WTC11 (cell line): ENCODE results near the gene FUT6.

Source experiments
- FOXJ3 ChIP-seq: sonication (generic); formaldehyde crosslinking; IDR thresholded peaks from 2 replicates; pipeline ENCODE4 v1.9.0; 2021; ENCODE audit warnings: missing genetic modification reagents, mild to moderate bottlenecking, borderline replicate concordance
- FOXK1 ChIP-seq: sonication (generic); formaldehyde crosslinking; IDR thresholded peaks from 2 replicates; pipeline ENCODE4 v1.8.0; 2022; ENCODE audit warnings: mild to moderate bottlenecking, moderate library complexity, missing genetic modification reagents
- IRF2 ChIP-seq: sonication (generic); formaldehyde crosslinking; IDR thresholded peaks from 2 replicates; pipeline ENCODE4 v1.8.0; 2022; ENCODE audit warnings: low read depth, missing genetic modification reagents, borderline replicate concordance
- NR3C1 ChIP-seq: sonication (generic); formaldehyde crosslinking; conservative IDR thresholded peaks from 2 replicates; pipeline ENCODE4 v1.8.1; 2023; ENCODE audit warnings: low read depth, mild to moderate bottlenecking, missing genetic modification reagents
- ZNF263 ChIP-seq: sonication (generic); formaldehyde crosslinking; IDR thresholded peaks from 2 replicates; pipeline ENCODE4 v1.8.1; 2022; ENCODE audit warnings: low read depth, mild to moderate bottlenecking, moderate library complexity, missing genetic modification reagents
- TF ChIP-seq, protein P1 (sequence below): fragments of 200-600 bp; IDR thresholded peaks from 2 replicates; pipeline ENCODE4 v1.8.0; 2022; ENCODE audit warnings: antibody characterized with exemption
- TF ChIP-seq, protein P2 (sequence below): fragments of 250-450 bp; sonication (Bioruptor Pico); IDR thresholded peaks from 2 replicates; pipeline ENCODE4 v2.1.2; 2022; ENCODE audit warnings: mild to moderate bottlenecking, moderate library complexity

DNA sequence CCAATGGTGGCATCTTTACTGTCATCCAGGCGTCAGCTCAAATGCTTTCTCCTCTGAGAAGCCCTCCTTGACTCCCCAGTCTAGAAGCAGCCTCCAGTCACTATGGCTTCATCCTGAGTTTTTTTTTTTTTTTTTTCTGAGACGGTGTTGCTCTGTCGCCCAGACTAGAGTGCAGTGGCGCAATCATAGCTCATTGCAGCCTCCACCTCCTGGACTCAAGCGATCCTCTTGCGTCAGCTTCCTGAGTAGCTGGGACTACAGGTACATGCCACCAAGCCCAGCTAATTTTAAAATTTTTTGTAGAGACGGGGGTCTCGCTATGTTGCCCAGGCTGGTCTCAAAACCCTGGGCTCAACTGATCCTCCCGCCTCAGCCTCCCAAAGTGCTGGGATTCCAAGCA lies 30.4 kb downstream of the FUT6 start:
- TF ChIP-seq FOXK1 (CRISPR knock-in tag): no peak
- no peak for TF ChIP-seq IRF2 (CRISPR knock-in tag)
- TF ChIP-seq, protein P1, sequence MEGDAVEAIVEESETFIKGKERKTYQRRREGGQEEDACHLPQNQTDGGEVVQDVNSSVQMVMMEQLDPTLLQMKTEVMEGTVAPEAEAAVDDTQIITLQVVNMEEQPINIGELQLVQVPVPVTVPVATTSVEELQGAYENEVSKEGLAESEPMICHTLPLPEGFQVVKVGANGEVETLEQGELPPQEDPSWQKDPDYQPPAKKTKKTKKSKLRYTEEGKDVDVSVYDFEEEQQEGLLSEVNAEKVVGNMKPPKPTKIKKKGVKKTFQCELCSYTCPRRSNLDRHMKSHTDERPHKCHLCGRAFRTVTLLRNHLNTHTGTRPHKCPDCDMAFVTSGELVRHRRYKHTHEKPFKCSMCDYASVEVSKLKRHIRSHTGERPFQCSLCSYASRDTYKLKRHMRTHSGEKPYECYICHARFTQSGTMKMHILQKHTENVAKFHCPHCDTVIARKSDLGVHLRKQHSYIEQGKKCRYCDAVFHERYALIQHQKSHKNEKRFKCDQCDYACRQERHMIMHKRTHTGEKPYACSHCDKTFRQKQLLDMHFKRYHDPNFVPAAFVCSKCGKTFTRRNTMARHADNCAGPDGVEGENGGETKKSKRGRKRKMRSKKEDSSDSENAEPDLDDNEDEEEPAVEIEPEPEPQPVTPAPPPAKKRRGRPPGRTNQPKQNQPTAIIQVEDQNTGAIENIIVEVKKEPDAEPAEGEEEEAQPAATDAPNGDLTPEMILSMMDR: no peak
- TF ChIP-seq FOXJ3 (CRISPR knock-in tag): no peak
- TF ChIP-seq, protein P2, sequence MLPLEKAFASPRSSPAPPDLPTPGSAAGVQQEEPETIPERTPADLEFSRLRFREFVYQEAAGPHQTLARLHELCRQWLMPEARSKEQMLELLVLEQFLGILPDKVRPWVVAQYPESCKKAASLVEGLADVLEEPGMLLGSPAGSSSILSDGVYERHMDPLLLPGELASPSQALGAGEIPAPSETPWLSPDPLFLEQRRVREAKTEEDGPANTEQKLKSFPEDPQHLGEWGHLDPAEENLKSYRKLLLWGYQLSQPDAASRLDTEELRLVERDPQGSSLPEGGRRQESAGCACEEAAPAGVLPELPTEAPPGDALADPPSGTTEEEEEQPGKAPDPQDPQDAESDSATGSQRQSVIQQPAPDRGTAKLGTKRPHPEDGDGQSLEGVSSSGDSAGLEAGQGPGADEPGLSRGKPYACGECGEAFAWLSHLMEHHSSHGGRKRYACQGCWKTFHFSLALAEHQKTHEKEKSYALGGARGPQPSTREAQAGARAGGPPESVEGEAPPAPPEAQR: no peak
- TF ChIP-seq ZNF263 (CRISPR knock-in tag): no peak
- no peak for TF ChIP-seq NR3C1 (CRISPR knock-in tag)
